Astrocyte (in vitro differentiated cells and primary cell): ENCODE data around the gene SCN1A. TPM values are rescaled to one million over a fixed set of nuclear protein-coding genes. Genes with fewer than 3 reads are reported as not detected.

Experiments used
- DNase-seq: peaks from one replicate; pipeline ENCODE4 v3.0.0-alpha.2; 2010; ENCODE audit warnings: low read depth
- FAIRE-seq: peaks from 2 replicates; lab custom pipeline; 2011; peaks lifted over from hg19 to GRCh38; lab: Jason Lieb, UNC
- H2AFZ ChIP-seq: 2 replicates; pipeline ENCODE4 v1.6.0; 2012; ENCODE audit warnings: low read depth, low read length, inconsistent platforms
- H3K27ac ChIP-seq: 2 replicates; pipeline ENCODE4 v1.5.1; 2011; ENCODE audit warnings: low read depth, low read length, inconsistent platforms
- H3K27me3 ChIP-seq: 2 replicates; pipeline ENCODE4 v1.6.0; 2011; ENCODE audit warnings: low read length, inconsistent platforms; ENCODE audit not compliant: insufficient read depth
- H3K36me3 ChIP-seq: 2 replicates; pipeline ENCODE4 v1.5.1; 2011; ENCODE audit warnings: low read length, inconsistent platforms; ENCODE audit not compliant: insufficient read depth
- H3K4me1 ChIP-seq: 2 replicates; pipeline ENCODE4 v1.5.1; 2011; ENCODE audit warnings: low read length, inconsistent platforms; ENCODE audit not compliant: insufficient read depth
- H3K4me2 ChIP-seq: 2 replicates; pipeline ENCODE4 v1.6.0; 2012; ENCODE audit warnings: low read length, inconsistent platforms
- H3K4me3 ChIP-seq: 2 replicates; pipeline ENCODE4 v1.5.1; 2011; ENCODE audit warnings: low read depth, mild to moderate bottlenecking, low read length, inconsistent platforms; ENCODE audit not compliant: insufficient read depth
- H3K79me2 ChIP-seq: 2 replicates; pipeline ENCODE4 v1.6.0; 2012; ENCODE audit warnings: mild to moderate bottlenecking, low read length, inconsistent platforms; ENCODE audit not compliant: insufficient read depth
- H3K9ac ChIP-seq: 2 replicates; pipeline ENCODE4 v1.6.0; 2012; ENCODE audit warnings: mild to moderate bottlenecking, low read length, inconsistent platforms
- H3K9me3 ChIP-seq: 2 replicates; pipeline ENCODE4 v1.5.1; 2012; ENCODE audit warnings: low read depth, mild to moderate bottlenecking, low read length, inconsistent platforms; ENCODE audit not compliant: insufficient read depth
- H4K20me1 ChIP-seq: 2 replicates; pipeline ENCODE4 v1.6.0; 2012; ENCODE audit warnings: low read length, inconsistent platforms; ENCODE audit not compliant: insufficient read depth
- H3K27ac Mint-ChIP-seq: one replicate; pipeline ENCODE4 v1.8.0; 2021; ENCODE audit warnings: mild to moderate bottlenecking, mixed read lengths; ENCODE audit not compliant: unreplicated experiment
- H3K27me3 Mint-ChIP-seq: one replicate; pipeline ENCODE4 v1.8.0; 2021; ENCODE audit warnings: low read depth, mixed read lengths; ENCODE audit not compliant: unreplicated experiment
- H3K36me3 Mint-ChIP-seq: one replicate; pipeline ENCODE4 v1.8.0; 2021; ENCODE audit warnings: low read depth, mixed read lengths; ENCODE audit not compliant: unreplicated experiment
- H3K4me1 Mint-ChIP-seq: one replicate; pipeline ENCODE4 v1.8.0; 2021; ENCODE audit warnings: low read depth, mixed read lengths; ENCODE audit not compliant: unreplicated experiment
- H3K4me3 Mint-ChIP-seq: one replicate; pipeline ENCODE4 v1.8.0; 2021; ENCODE audit warnings: mild to moderate bottlenecking, moderate library complexity, mixed read lengths; ENCODE audit not compliant: unreplicated experiment
- H3K9me3 Mint-ChIP-seq: one replicate; pipeline ENCODE4 v1.8.0; 2021; ENCODE audit warnings: mild to moderate bottlenecking, mixed read lengths; ENCODE audit not compliant: unreplicated experiment
- EZH2 ChIP-seq: IDR thresholded peaks from 2 replicates; pipeline ENCODE4 v1.6.1; 2012; ENCODE audit warnings: mild to moderate bottlenecking, low read length, inconsistent platforms; ENCODE audit not compliant: insufficient read depth
- total RNA-seq: library from RNA; stranded (reverse); gene quantifications from 2 replicates; pipeline ENCODE4 v1.2.1, GENCODE V29; 2021
- TF ChIP-seq, protein P1 (sequence below): IDR thresholded peaks from 2 replicates; pipeline ENCODE4 v1.5.1; 2011; ENCODE audit warnings: low read depth, mild to moderate bottlenecking, inconsistent platforms, low read length, moderate library complexity; ENCODE audit not compliant: insufficient read depth

SCN1A gene
- total RNA-seq, 1 donor from 2014 or later = not detected

DNA sequence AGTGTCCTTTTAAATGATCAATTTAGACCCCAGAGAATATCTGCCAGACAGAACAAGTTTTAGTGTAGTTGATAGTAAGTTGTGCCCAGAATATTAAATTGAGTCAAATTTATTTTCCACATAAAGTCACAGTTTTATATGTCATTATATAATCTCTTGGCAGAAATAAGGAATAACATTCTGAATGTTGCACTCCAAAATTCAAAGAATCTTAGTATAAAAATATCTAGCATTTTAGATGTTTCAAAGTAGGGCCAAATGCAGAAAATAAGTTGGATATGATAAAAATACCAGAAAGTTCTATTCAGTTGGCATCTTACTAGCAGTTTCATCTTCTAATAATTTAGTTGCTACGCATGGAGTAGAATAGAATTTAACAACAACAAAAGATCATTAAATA is 33.5 kb downstream of the SCN1A start:
- Mint-ChIP-seq H3K4me1 (no peaks in the 10 kb centered on the region), H3K27ac (no peak overlapping the region), H3K9me3 (no peaks in the 10 kb centered on the region), H3K4me3 (no peak overlapping the region), H3K36me3 (no peaks in the 10 kb centered on the region), H3K27me3 (no peaks in the 10 kb centered on the region)
- Histone ChIP-seq H4K20me1 (no peaks in the 10 kb centered on the region), H3K4me3 (no peak overlapping the region), H3K9ac (no peak overlapping the region), H3K27me3 (no peaks in the 10 kb centered on the region), H3K4me1 (no peaks in the 10 kb centered on the region), H2AFZ (no peak overlapping the region), H3K27ac (no peak overlapping the region), H3K79me2 (no peaks in the 10 kb centered on the region), H3K4me2 (no peak overlapping the region), H3K36me3 (no peaks in the 10 kb centered on the region), H3K9me3 (no peaks in the 10 kb centered on the region)
- TF ChIP-seq, protein P1, sequence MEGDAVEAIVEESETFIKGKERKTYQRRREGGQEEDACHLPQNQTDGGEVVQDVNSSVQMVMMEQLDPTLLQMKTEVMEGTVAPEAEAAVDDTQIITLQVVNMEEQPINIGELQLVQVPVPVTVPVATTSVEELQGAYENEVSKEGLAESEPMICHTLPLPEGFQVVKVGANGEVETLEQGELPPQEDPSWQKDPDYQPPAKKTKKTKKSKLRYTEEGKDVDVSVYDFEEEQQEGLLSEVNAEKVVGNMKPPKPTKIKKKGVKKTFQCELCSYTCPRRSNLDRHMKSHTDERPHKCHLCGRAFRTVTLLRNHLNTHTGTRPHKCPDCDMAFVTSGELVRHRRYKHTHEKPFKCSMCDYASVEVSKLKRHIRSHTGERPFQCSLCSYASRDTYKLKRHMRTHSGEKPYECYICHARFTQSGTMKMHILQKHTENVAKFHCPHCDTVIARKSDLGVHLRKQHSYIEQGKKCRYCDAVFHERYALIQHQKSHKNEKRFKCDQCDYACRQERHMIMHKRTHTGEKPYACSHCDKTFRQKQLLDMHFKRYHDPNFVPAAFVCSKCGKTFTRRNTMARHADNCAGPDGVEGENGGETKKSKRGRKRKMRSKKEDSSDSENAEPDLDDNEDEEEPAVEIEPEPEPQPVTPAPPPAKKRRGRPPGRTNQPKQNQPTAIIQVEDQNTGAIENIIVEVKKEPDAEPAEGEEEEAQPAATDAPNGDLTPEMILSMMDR = no peak
- no peak for TF ChIP-seq EZH2
- DNase-seq (no peak), FAIRE-seq (no peak)

DNA sequence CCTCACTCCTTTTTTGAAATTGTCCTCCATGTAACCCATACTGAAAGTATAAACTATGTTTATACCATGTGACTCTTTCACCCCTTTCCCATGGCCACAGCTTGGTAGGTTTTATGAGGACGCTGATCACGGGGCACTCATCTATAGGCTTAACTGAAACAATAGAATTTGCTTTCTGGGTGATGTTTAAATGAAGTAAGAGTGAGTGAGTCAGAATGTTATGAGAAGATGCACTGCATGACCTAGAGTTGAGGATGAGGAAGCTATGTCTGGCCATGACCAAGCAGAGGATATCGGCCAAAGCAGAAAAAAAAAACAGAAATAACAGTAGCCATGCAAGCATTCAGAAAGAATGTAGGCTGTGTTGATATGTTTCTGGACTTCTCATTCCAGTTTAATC is 34.9 kb downstream of the SCN1A start:
- no peak overlapping the region for H3K4me2 ChIP-seq
- Mint-ChIP-seq H3K9me3 (no peaks in the 10 kb centered on the region), H3K36me3 (no peaks in the 10 kb centered on the region), H3K4me3 (no peak overlapping the region), H3K27ac (no peak overlapping the region), H3K4me1 (no peaks in the 10 kb centered on the region), H3K27me3 (no peaks in the 10 kb centered on the region)
- H3K36me3 ChIP-seq = no peaks in the 10 kb centered on the region
- no peaks in the 10 kb centered on the region for H3K9me3 ChIP-seq
- no peak overlapping the region for H3K27ac ChIP-seq
- no peak overlapping the region for H3K9ac ChIP-seq
- DNase-seq (peak; percentile 40), FAIRE-seq (no peak)
- no peaks in the 10 kb centered on the region for H3K27me3 ChIP-seq
- H3K4me3 ChIP-seq = no peak overlapping the region
- H3K79me2 ChIP-seq = no peaks in the 10 kb centered on the region
- no peak overlapping the region for H2AFZ ChIP-seq
- no peaks in the 10 kb centered on the region for H3K4me1 ChIP-seq
- TF ChIP-seq EZH2 = no peak
- TF ChIP-seq, protein P1 = no peak
- no peaks in the 10 kb centered on the region for H4K20me1 ChIP-seq

DNA sequence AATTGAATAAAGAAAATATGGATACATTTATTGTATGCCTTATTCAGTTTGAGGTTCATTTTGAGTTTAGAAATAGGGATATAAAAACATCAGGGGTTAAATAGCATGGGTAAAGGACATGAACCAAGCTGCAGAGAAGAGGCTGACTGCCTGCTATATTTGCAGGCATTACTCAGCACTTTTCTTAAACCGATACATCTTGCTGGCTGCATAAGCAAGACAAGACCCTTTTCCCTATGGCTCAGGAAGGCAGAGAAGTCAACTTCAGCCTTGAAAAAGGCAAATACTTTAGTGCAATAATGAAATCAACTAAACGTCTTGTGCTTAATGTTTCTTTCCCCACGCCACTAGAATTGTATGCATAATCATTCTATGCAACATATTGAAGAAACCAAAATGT is 36.4 kb downstream of the SCN1A start:
- Histone ChIP-seq H3K79me2 (no peaks in the 10 kb centered on the region), H3K4me3 (no peak overlapping the region), H3K27me3 (no peaks in the 10 kb centered on the region), H3K9me3 (no peaks in the 10 kb centered on the region), H3K27ac (no peak overlapping the region), H3K9ac (no peak overlapping the region), H3K36me3 (no peaks in the 10 kb centered on the region), H4K20me1 (no peaks in the 10 kb centered on the region), H3K4me2 (peak overlapping the region; percentile 0), H2AFZ (no peak overlapping the region), H3K4me1 (no peaks in the 10 kb centered on the region)
- no peak for FAIRE-seq
- peak; percentile 35 for DNase-seq
- H3K4me3 Mint-ChIP-seq = no peak overlapping the region
- H3K36me3 Mint-ChIP-seq = no peaks in the 10 kb centered on the region
- H3K27ac Mint-ChIP-seq = no peak overlapping the region
- no peaks in the 10 kb centered on the region for H3K4me1 Mint-ChIP-seq
- TF ChIP-seq, protein P1 = no peak
- TF ChIP-seq EZH2 = no peak
- no peaks in the 10 kb centered on the region for H3K9me3 Mint-ChIP-seq
- no peaks in the 10 kb centered on the region for H3K27me3 Mint-ChIP-seq
